NT2/D1 (cell line): ENCODE results near the gene ATL3.

ENCODE experiments used
- SUZ12 ChIP-seq: IDR thresholded peaks from 2 replicates; pipeline ENCODE4 v1.6.1; 2011; ENCODE audit not compliant: insufficient read length, insufficient read depth; ENCODE audit errors: extremely low read depth
- YY1 ChIP-seq: IDR thresholded peaks from 2 replicates; pipeline ENCODE4 v1.6.1; 2011; ENCODE audit not compliant: insufficient read length, insufficient read depth
- ZNF274 ChIP-seq: IDR thresholded peaks from 2 replicates; pipeline ENCODE4 v1.6.1; 2011; ENCODE audit warnings: mild to moderate bottlenecking, low read depth, low read length

DNA sequence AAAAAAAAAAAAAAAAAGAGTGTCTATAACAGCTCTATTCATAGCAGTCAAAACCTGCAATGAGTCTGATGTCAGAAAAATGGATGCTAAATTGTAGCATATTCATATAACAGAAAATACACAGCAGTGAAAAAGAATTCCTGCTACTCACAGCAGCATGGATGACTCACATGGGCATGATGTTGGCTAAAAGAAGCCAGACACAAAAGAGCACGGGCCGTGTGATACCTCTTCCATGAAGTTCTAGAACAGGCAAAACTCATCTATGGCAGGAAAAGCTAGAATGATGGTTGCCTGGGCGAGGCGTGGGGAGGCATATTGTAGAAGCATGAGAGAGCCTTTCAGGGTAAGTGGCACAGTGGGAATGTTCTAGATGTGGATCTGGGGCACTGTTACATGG lies 75.9 kb downstream of the ATL3 start:
- no peak for TF ChIP-seq YY1
- TF ChIP-seq ZNF274, result no peak
- TF ChIP-seq SUZ12, result no peak
